ENCODE results near the gene LINC00632.

Gene LINC00632

DNA sequence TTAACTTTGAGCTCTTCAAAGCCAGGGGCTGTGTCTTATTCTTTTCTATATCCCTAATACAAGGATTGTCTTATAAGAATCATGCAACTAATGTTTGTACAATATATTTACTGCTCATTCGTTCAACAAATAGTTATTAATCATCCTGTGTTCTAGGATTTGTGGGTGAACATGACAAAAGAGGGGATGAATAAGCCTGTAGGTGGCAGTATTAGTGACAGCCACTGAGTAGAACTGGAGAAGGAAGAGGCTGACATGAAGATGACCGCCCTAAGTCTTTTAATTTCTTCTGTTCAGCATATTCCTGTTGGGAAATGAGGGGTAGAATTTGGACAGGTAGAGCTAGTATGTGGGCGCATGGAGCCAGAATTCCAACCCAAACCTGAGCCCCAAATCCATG lies 11.9 kb upstream of the LINC00632 start:
- Histone ChIP-seq H3K27me3 (no peaks in the 10 kb centered on the region), H3K36me3 (no peaks in the 10 kb centered on the region), H3K4me3 (ENCODE audit: low read depth in 1 of 2, low read length in 1 of 2) (no peak overlapping the region), H3K9me3 (no peaks in the 10 kb centered on the region), H3K4me1 (ENCODE audit: control insufficient read depth in 1 of 2, insufficient read depth in 1 of 2, low read depth in 1 of 2, low read length in 1 of 2) (no peaks in the 10 kb centered on the region), H3K27ac (no peak overlapping the region)
- TF ChIP-seq, protein P1, sequence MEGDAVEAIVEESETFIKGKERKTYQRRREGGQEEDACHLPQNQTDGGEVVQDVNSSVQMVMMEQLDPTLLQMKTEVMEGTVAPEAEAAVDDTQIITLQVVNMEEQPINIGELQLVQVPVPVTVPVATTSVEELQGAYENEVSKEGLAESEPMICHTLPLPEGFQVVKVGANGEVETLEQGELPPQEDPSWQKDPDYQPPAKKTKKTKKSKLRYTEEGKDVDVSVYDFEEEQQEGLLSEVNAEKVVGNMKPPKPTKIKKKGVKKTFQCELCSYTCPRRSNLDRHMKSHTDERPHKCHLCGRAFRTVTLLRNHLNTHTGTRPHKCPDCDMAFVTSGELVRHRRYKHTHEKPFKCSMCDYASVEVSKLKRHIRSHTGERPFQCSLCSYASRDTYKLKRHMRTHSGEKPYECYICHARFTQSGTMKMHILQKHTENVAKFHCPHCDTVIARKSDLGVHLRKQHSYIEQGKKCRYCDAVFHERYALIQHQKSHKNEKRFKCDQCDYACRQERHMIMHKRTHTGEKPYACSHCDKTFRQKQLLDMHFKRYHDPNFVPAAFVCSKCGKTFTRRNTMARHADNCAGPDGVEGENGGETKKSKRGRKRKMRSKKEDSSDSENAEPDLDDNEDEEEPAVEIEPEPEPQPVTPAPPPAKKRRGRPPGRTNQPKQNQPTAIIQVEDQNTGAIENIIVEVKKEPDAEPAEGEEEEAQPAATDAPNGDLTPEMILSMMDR (IDR thresholded peaks at IDR 0.05) = no peak

- Histone ChIP-seq H3K27ac (no peak overlapping the region), H3K36me3 (no peaks in the 10 kb centered on the region), H3K27me3 (no peaks in the 10 kb centered on the region), H3K4me1 (ENCODE audit: control insufficient read depth in 1 of 2, insufficient read depth in 1 of 2, low read depth in 1 of 2, low read length in 1 of 2) (no peaks in the 10 kb centered on the region), H3K9me3 (no peaks in the 10 kb centered on the region), H3K4me3 (ENCODE audit: low read depth in 1 of 2, low read length in 1 of 2) (no peak overlapping the region)
- TF ChIP-seq, protein P1 (IDR thresholded peaks at IDR 0.05) = no peak
These were observed 8.1 kb upstream of the LINC00632 start for GRCh38 chrX:140701480-140701879.

GRCh38 chrX:140710710-140711109 lies 1.2 kb downstream of the LINC00632 start:
- Histone ChIP-seq H3K4me1 (ENCODE audit: control insufficient read depth in 1 of 2, insufficient read depth in 1 of 2, low read depth in 1 of 2, low read length in 1 of 2) (no peaks in the 10 kb centered on the region), H3K9me3 (no peaks in the 10 kb centered on the region), H3K27me3 (peaks cover 15% of the 10 kb centered on the region), H3K36me3 (no peaks in the 10 kb centered on the region), H3K4me3 (ENCODE audit: low read depth in 1 of 2, low read length in 1 of 2) (no peak overlapping the region), H3K27ac (no peak overlapping the region)
- TF ChIP-seq, protein P1 (IDR thresholded peaks at IDR 0.05) = no peak

GRCh38 chrX:140711894-140712293 lies 2.3 kb downstream of the LINC00632 start:
- TF ChIP-seq, protein P1 (IDR thresholded peaks at IDR 0.05) = no peak
- H3K27me3 ChIP-seq = peaks cover 15% of the 10 kb centered on the region
- no peaks in the 10 kb centered on the region for H3K36me3 ChIP-seq
- no peaks in the 10 kb centered on the region for H3K9me3 ChIP-seq
- H3K4me1 ChIP-seq (ENCODE audit: control insufficient read depth in 1 of 2, insufficient read depth in 1 of 2, low read depth in 1 of 2, low read length in 1 of 2) = no peaks in the 10 kb centered on the region
- no peak overlapping the region for H3K27ac ChIP-seq
- no peak overlapping the region for H3K4me3 ChIP-seq (ENCODE audit: low read depth in 1 of 2, low read length in 1 of 2)

GRCh38 chrX:140712413-140713173 lies 3.0 kb downstream of the LINC00632 start:
- H3K4me3 ChIP-seq (ENCODE audit: low read depth in 1 of 2, low read length in 1 of 2) = no peak overlapping the region
- H3K9me3 ChIP-seq = no peaks in the 10 kb centered on the region
- H3K27me3 ChIP-seq = peaks cover 15% of the 10 kb centered on the region
- TF ChIP-seq, protein P1 (IDR thresholded peaks at IDR 0.05) = no peak
- H3K27ac ChIP-seq = no peak overlapping the region
- H3K36me3 ChIP-seq = no peaks in the 10 kb centered on the region
- no peaks in the 10 kb centered on the region for H3K4me1 ChIP-seq (ENCODE audit: control insufficient read depth in 1 of 2, insufficient read depth in 1 of 2, low read depth in 1 of 2, low read length in 1 of 2)

Data from neutrophil (primary cell).